ENCODE data around the gene GALNT9.
"Not testable (repeated sequence)": the region's sequence is repeated elsewhere in the genome, so short reads cannot be mapped to it uniquely, and the experiment has no call there.

GALNT9 gene

DNA sequence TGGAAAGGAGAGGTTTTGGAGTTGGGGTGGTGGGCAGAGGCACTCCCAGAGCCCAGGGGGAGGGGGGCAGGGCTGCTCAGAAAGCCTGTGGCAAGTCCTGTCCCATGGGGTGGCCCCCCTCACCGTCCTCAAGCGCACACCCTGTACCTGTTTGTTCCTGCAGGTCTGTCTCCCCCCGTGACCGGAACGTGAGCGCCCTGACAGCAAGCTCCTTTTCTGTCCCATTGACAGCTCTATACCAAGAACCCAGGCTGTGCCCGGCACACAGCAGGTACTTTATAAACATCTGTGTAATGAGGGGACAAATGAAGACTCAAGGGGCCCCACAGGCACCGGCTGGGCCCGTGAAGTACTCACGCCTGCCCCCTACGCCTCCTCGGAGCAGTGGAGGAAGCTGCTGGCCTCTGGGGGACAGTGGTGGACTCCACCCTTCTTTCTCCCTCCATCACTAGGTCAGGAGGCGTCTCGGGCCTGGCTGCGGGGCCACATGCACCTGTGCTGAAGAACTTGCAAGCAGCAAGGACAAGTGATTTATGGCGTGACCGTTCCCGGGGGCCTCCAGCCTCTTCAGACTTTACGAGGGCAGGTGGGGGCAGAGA lies 65.8 kb downstream of the GALNT9 start:
- DNase-seq = no peak

- DNase-seq = no peak
Measured at GRCh38 chr12:132263061-132263360, 66.4 kb downstream of the GALNT9 start.

DNA sequence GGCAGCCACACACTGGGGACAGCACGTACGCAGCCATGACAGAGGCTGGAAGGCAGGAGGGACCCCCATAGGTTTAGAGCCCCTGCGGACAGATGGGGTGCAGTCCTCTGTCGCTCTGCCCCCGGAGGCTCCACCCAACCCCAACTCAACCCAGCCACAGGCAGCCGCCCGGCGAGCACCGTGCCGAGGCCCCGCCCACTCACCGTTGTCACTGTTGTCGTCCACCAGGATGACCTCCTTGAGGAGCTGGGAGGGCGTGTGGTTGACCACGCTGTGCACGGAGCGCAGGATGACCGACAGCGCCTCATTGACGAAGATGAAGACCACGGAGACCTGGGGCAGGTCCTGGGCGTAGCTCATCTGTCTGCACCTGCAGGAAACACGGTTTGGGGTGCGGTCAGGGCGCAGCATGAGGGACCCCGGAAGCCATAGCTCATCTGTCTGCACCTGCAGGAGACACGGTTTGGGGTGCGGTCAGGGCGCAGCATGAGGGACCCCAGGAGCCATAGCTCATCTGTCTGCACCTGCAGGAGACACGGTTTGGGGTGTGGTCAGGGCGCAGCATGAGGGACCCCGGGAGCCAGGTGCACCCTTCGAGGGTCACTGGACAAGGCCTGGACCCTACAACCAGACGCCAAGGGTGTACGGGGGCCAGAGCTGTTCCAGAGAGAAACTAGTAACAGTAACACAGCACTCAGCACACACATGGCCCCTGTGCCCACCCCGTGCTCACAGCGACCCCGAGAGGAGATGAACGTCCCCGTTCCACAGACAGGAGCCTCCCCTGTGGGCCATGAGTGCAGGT lies 66.9 kb downstream of the GALNT9 start:
- DNase-seq = no peak

GRCh38 chr12:132261328-132262138 lies 67.9 kb downstream of the GALNT9 start:
- no peak for DNase-seq

DNA sequence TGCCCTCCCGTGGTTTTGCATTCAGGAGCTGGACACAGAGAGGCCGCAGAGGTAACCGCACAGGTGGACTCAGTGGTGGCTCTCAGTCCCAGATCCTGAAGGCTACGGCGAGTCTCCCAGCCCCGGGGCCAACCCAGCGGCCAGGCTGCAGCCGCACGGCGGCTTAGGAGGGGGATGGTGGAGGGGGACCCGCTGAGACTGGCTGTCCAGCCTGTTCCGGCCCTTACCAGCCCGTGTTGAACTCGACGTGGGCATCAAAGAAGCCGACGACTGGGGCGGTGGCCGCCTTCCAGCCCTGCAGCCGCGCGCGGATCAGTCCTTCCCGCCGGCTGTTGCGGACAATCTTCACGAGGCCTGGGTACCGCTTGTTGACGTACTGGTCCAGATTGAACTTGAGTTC lies 68.7 kb downstream of the GALNT9 start:
- DNase-seq = no peak

DNA sequence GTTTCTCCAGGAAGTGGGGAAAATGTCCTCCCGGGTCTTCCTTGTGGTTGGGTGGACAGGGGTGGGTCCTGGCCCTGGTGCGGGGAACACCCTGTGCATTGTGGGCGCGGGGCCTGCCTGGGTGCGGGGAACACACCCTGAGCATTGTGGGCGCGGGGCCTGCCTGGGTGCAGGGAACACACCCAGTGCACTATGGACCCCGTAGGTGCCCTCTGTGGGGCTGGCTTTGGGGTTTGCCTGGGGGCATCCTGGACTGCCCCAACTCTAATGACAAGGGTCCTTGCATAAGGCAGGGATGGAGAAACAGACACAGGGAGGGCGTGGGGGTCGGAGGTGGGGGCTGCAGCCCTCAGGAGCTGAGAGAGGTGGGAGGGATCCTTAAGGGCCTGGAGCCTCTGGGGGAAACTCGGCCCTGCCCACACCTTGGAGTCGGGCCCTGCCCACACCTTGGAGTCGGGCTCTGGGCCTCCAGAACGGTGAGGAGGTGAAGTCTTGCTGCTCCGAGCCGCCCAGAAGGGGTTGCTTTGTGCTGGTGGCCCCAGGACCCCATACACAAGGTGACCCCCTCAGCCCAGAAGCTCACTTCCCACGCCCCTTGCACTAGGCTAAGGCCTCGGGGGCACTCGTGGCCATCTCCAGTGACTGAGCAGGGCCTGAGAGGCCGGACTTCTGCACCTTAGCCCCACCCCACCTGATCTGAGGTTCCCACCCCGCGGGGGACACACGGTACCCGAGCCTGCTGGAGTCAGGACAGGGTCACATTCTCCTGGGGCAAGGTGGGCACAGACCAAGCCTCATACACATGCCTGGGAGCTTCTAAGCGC lies 69.3 kb downstream of the GALNT9 start:
- DNase-seq = no peak

DNA sequence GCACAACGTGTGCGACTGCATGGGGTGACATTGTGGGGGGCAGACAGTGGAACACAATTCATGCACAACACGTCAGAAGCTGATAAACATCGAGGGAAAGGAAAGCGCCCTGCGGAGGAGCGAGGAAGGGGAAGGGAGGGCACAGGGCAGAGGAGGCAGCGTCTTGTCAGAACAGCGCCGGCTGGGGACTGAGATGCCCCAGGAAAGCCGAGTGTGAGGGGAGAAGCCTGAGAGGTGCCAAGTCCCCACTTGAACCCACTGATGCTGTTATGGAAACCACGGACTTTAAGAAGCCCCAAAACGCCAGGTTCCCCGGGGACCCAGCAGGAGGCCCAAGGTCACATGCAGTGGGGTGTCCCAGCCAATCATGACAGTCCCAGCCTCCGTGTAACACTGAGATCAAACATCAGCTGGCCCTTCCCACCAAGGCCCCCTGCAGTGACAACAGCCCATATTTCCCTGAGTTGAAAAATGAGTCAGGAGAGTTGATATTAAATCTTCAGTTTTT lies 70.0 kb downstream of the GALNT9 start:
- no peak for DNase-seq

GRCh38 chr12:132258543-132258942 lies 70.8 kb downstream of the GALNT9 start:
- DNase-seq = no peak

DNA sequence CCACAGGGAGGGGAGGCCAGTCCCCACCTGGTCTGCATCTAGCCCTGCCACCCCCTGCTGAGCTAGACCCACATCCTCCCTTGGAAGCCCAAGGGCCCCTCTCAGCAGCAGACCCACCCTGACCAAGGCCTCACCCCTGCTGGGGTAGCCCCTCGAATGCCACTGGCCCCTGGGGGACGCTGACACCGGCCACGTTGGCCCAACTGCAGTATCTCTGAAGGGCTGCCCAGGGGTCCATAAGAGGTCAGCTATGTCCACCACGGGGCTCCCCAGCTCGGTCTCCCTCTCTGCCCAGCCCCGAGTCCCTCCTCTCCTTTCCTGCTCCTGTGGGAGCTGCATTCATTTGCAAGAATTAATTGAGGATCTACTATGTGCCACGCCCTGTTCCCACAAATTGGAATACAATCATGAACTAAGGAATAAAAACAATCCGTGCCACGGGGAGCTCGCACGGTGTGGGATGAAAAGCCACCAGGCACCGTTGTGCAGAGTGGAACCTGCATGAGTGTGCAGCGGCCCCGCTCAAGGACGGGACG lies 71.4 kb downstream of the GALNT9 start:
- DNase-seq = no peak

DNA sequence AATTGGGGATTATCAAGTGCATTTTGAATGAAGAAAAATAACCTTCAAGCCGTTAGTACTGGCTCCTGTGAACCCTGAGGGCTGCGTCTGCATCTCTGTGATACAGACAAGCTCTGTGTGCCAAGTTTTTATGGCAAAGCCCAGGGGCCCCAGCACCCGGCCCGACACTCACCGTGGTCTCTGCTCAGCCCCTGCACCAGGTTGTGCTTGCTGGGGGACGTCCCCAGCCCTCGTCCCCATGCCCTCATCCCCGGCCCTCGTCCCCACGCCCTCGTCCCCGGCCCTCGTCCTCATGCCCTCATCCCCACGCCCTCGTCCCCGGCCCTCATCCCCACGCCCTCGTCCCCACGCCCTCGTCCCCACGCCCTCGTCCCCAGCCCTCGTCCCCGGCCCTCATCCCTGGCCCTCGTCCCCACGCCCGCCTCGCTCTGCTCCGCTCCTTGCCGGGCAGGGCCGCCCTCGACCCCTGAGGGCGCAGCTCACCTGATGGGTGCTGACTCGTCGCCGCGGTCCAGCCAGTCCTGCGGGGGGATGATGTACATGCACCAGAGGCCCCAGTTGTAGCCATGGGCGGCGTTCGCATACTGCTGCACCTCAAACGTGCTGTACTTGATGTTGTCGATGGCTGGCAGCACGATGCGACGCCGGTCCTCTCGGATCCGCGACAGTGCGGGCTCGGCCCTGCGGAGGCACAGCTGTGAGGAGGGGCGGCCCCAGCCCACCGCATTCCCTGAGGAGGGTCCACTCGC lies 72.0 kb downstream of the GALNT9 start:
- no peak for DNase-seq

DNA sequence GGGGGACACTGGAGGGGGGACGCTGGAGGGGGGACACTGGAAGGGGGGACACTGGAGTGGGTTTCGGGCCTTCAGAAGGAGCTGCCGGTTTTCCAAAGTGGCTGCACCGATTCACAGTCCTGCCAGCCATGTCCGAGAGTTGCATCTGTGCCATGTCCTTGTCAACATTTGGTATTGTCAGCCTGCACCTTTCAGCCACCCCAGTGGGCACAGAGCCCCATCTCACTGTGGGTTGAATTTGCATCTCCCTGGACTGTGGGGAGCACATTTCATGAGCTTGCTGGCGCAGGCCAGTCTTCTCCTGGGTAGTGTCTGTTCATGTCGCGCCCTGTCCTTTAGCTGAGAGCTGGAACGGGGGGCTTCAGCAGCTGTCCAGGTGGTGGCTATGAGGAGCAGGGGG lies 72.7 kb downstream of the GALNT9 start:
- no peak for DNase-seq

GRCh38 chr12:132255642-132256041 lies 73.7 kb downstream of the GALNT9 start:
- no peak for DNase-seq

- no peak for DNase-seq
Measured at GRCh38 chr12:132253698-132254480, 75.5 kb downstream of the GALNT9 start.

DNA sequence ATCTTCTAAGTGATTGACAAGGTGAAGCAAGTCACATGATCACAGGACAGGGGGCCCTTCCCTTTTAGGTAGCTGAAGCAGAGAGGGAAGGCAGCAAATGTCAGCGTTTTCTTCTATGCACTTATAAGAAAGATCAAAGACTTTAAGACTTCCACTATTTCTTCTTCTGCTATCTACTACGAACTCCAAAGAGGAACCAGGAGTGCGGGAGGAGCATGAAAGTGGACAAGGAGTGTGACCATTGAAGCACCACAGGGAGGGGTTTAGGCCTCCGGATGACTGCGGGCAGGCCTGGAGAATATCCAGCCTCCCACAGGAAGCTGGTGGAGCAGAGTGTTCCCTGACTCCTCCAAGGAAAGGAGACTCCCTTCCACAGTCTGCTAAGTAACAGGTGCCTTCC lies 76.4 kb downstream of the GALNT9 start:
- DNase-seq = not testable (repeated sequence)

- DNase-seq = no peak
Measured at GRCh38 chr12:132251741-132252490, 77.5 kb downstream of the GALNT9 start.

DNA sequence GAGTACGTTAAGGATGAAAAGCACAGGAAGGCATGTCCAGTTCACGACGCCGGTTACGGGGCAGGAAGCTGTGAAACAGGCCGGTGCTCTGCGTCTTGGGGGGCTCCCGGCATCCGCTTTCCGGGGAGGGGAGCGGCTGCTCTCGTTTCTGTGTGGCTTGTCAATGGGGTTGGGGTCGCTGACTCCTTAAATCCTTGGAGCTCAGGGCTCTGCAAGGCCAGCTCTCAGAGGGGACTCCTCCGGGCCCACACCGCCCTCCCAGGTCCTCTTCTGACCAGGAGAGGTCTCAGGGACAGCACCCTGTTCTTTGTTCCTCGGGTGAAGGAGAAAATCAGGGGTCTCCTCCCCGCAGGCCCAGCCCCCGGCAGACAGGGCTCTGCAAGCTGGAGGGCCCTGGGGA lies 78.1 kb downstream of the GALNT9 start:
- DNase-seq = no peak

DNA sequence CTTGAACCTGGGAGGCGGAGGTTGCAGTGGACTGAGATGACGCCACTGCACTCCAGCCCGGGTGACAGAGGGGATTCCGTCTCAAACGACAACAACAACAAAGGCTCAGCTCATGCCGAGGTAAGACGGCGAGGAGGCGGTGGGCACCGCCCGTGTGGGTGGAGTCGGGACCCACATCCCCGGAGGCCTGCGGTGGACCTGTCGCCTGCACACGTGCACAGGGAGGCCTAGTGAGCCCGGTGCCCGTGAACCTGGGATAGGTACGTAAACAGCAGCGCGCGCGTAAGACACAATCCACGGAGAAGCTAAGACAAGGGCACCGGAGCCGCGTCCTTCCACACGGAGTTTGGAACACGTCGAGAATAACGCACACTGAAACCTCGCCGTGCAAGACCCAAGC lies 78.7 kb downstream of the GALNT9 start:
- DNase-seq = no peak

- DNase-seq = no peak
Measured at GRCh38 chr12:132249689-132250478, 79.5 kb downstream of the GALNT9 start.

DNA sequence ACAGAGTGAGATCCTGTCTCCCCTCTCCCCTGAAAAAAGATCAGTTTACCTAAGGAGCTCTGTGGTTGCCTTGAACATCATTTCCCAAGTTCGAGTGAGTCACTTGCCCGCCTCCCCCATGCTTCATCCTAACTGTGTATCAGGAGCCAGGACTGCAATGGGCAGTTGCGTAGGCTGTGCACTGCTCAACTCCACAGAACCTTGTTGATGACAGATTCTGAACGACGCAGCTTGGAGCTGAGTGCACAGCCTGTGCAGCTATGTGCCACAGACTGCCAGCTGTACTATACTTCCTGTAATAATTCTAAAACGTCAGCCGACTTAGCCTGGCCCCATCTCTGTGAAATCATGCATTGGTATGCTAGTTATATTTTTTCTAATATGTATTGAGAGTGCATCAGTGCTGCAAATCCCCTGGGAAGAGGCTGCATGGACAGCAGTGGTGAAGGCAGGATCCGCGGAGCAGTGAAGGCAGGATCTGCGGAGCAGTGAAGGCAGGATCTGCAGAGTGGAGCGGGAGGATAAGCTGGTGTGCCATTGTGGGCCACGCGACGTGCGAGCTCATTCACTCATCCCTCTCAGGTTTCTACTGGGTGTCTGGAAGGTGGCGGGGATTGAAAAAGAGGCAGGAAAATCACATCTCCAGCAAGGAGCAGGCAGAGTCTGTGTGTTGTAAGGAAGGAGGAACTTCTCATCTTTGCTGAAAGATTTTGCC lies 80.8 kb downstream of the GALNT9 start:
- no peak for DNase-seq

All from stimulated activated CD4-positive, alpha-beta T cell treated with anti-CD3 and anti-CD28 coated beads, Interleukin-12 subunit alpha, Interleukin-12 subunit beta, amount 100 ng/mL, for 4 hours (primary cell).